AG10803 (cell line): Measurements from ENCODE around the gene DNAJC5G.
"Not testable (repeated sequence)": the region's sequence is repeated elsewhere in the genome, so short reads cannot be mapped to it uniquely, and the experiment has no call there.

Experiments
- DNase-seq: peaks from one replicate; pipeline ENCODE4 v3.0.0; 2010; ENCODE audit warnings: low read depth
- H3K4me3 ChIP-seq: 2 replicates; pipeline ENCODE4 v1.5.1; 2011; ENCODE audit warnings: mild to moderate bottlenecking, low read length, control low read depth
- CTCF ChIP-seq: conservative IDR thresholded peaks from 2 replicates; pipeline ENCODE4 v1.5.1; 2011; ENCODE audit warnings: mild to moderate bottlenecking, low read length, control low read depth, inconsistent platforms

The DNAJC5G gene

GRCh38 chr2:27262379-27263286 is 12.6 kb upstream of the DNAJC5G start, which contains the start of gene SLC30A3:
TSS of gene SLC30A3 (minus strand) at chr2:27263047. CDS start at chr2:27262906, 141 bp downstream.
- 0 out of 2 replicates have a peak within 1 kb of the TSS, but pooled peaks have one; percentile 12 for H3K4me3 ChIP-seq
- peak; percentile 13 for DNase-seq
- TF ChIP-seq CTCF: no peak

- TF ChIP-seq CTCF: no peak
- DNase-seq: no peak
- no peak overlapping the region for H3K4me3 ChIP-seq
These were observed 11.7 kb upstream of the DNAJC5G start for GRCh38 chr2:27263287-27264252.

DNA sequence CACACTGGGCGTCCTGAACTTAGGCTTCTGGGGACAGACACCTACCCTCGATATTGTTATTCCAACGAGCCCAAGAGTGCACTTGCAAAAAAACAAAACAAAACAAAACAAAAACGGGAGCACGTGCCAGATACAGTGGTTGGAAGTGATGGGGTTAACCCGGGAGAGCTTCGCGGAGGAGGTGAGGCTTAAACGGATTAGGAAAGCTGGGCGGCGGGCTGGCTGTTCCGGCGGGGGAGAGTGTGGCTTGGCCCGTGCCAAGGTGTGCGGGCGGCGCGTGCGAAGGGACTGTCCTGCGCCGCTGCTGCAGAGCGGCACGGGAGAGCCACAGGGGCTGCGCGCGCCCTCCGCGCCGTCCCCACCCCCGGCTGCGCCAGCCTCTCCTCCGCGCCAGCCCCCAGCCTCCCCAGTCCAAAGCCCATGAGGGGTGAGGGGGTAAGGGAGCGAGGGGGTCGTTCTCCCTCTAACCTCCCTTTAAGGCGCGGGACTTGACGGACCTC is 10.9 kb upstream of the DNAJC5G start:
- no peak overlapping the region for H3K4me3 ChIP-seq
- no peak for DNase-seq
- TF ChIP-seq CTCF: no peak

- peak; percentile 33 for TF ChIP-seq CTCF
- H3K4me3 ChIP-seq: peak overlapping the region; percentile 16; the same call in 1 of the 2 replicates
- DNase-seq: no peak
These were observed 10.3 kb upstream of the DNAJC5G start for GRCh38 chr2:27264753-27265535.

DNA sequence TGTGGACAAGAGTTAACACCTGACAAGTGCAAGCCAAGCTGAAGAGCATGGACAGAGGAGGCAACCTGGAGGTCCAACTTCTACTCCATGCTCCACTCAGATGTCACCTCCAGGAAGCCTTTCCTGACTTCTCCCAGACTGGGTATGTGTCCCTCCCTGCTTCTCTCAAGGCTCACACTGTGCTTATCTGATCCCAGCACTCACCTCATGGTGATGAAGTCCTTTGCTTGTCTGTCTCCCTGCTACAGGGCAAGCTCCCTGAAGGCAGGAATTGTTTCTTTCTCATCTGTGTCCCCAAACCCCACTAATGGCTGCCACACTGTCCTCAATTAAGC is 9.7 kb upstream of the DNAJC5G start:
- TF ChIP-seq CTCF: no peak
- H3K4me3 ChIP-seq: no peak overlapping the region
- no peak for DNase-seq

DNA sequence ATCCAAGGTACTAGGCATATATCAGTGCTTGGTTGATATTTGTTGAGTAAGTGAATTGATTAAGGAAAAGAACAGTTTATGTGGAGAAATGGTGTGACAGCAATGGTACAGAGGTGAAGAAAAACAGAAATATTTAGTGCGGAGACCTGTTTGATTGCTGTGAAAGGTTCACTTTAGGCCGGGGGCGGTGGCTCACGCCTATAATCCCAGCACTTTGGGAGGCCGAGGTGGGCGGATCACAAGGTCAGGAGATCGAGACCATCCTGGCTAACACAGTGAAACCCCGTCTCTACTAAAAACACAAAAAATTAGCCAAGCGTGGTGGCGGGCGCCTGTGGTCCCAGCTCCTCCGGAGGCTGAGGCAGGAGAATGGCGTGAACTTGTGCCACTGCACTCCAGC is 6.9 kb upstream of the DNAJC5G start:
- H3K4me3 ChIP-seq, DNase-seq: not testable (repeated sequence)

DNA sequence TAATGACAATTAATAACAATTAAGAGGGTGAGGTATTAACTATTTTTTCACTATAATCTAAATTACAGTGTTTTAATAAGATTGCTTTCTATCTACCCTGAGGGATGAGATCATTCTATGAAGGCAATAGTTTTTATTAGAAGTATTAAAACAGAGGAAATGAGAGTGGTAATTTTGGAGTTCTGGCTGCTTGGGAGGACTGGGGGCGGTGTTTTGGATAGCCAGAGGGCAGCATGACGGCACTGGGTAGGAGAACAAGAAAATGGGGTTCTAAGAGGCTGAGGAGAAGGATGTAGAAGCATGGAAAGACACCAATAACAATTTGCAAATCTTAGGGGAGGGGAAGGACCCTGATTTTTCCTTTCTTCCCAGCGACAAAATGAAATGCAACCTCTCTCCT is 5.1 kb upstream of the DNAJC5G start:
- no peak for DNase-seq
- TF ChIP-seq CTCF: no peak
- H3K4me3 ChIP-seq: no peak overlapping the region
